K562 (cell line): ENCODE measurements around the gene CHCHD6. TPM values are rescaled to one million over a fixed set of nuclear protein-coding genes. Genes with fewer than 3 reads are reported as not detected.

Experiments used
- FUS ChIP-seq: fragments of 200-400 bp; formaldehyde crosslinking; optimal IDR thresholded peaks from 2 replicates; pipeline ENCODE3; 2017; ENCODE audit warnings: low read depth, low read length
- KLF16 ChIP-seq: IDR thresholded peaks from 2 replicates; pipeline ENCODE4 v1.6.1; 2016; ENCODE audit warnings: antibody characterized with exemption
- MCM7 ChIP-seq, 2 experiments: fragments of 450-650 bp; IDR thresholded peaks; 2 replicates each; pipeline ENCODE4 v1.6.1; 2016 to 2018
- NFYB ChIP-seq: IDR thresholded peaks from 2 replicates; pipeline ENCODE4 v1.6.1; 2011; ENCODE audit warnings: mild to moderate bottlenecking, moderate library complexity; ENCODE audit not compliant: insufficient read length; ENCODE audit errors: extremely low read depth
- PRDM10 ChIP-seq: fragments of 450-650 bp; IDR thresholded peaks from 2 replicates; pipeline ENCODE4 v1.6.1; 2018; ENCODE audit not compliant: partially characterized antibody
- RBM25 ChIP-seq: fragments of 200-400 bp; formaldehyde crosslinking; IDR thresholded peaks from 2 replicates; pipeline ENCODE4 v1.6.1; 2018; ENCODE audit warnings: low read length, low read depth, moderate library complexity; ENCODE audit not compliant: severe bottlenecking
- TFAP4 ChIP-seq: sonication (generic); formaldehyde crosslinking; IDR thresholded peaks from 2 replicates; pipeline ENCODE4 v1.8.0; 2022; ENCODE audit warnings: missing genetic modification reagents, mild to moderate bottlenecking, moderate library complexity, borderline replicate concordance
- ZBTB40 ChIP-seq, 2 experiments: fragments of 450-650 bp in 1 of 2; sonication (generic) in 1 of 2; formaldehyde crosslinking in 1 of 2; IDR thresholded peaks; 2 replicates each; pipeline versions ENCODE4 v1.7.1 to v1.9.0; 2016 to 2022; ENCODE audit warnings: inconsistent platforms in 1 of 2, mild to moderate bottlenecking in 1 of 2, missing genetic modification reagents in 1 of 2
- ZNF511 ChIP-seq: sonication (generic); formaldehyde crosslinking; IDR thresholded peaks from 2 replicates; pipeline ENCODE4 v1.8.0; 2022; ENCODE audit warnings: mild to moderate bottlenecking, missing genetic modification reagents
- polyA plus RNA-seq, 8 experiments: library from polyadenylated mRNA; depleted of rRNA in 4 of 8; stranded (reverse) in 5 of 8; unstranded in 3 of 8; fragments of >200 nt; fragmentation: Nextera tagmentation in 2 of 8; fragmentation: Illumina TruSeq in 1 of 8; extraction: Ambion mirVana in 2 of 8; extraction: Trizol in 1 of 8; gene quantifications; 2 replicates each; pipeline versions ENCODE4 v1.2.1 to v1.2.3, GENCODE V29; 2011 to 2014; ENCODE audit warnings: inconsistent platforms in 1 of 8, missing spikeins in 1 of 8
- total RNA-seq, 7 experiments: library from RNA; depleted of rRNA in 6 of 7; stranded (reverse); fragments of >200 nt in 6 of 7; fragmentation: Illumina TruSeq in 2 of 7; extraction: Trizol in 2 of 7; gene quantifications; 2 replicates each; pipeline versions ENCODE4 v1.2.1 to v1.2.3, GENCODE V29; 2011 to 2021; ENCODE audit warnings: low replicate concordance in 1 of 7

CHCHD6 gene
- total and polyA plus RNA-seq, 9 of the 15 experiments (the other 6 are each of a cell fraction or from before 2014, with no cell fraction given): 4.6 to 18.6 (median 10.9) TPM

GRCh38 chr3:126703512-126704493 lies at the start of gene CHCHD6 (continued):
- TF ChIP-seq PRDM10: no peak
- peak; percentile 99 for TF ChIP-seq RBM25
- TF ChIP-seq FUS: no peak
- TF ChIP-seq ZNF511 (CRISPR knock-in tag): no peak
- no peak for TF ChIP-seq KLF16
- peak; percentile 72 for TF ChIP-seq ZBTB40 (IDR thresholded peaks at IDR 0.05)
- no peak for TF ChIP-seq ZBTB40 (CRISPR knock-in tag; IDR thresholded peaks at IDR 0.05)
- peak; percentile 97 for TF ChIP-seq NFYB
- TF ChIP-seq MCM7 (IDR thresholded peaks at IDR 0.05): no peak
- TF ChIP-seq TFAP4: peak; percentile 42; the same call in 1 of the 2 replicates
